ENCODE measurements around the gene TTLL13. TPM values are rescaled to one million over a fixed set of nuclear protein-coding genes. Genes with fewer than 3 reads are reported as not detected.

The TTLL13 gene
- not detected for total RNA-seq

GRCh38 chr15:90249203-90249863 is at the start of gene TTLL13:
TSS of gene TTLL13 (plus strand) at chr15:90249556. CDS start at chr15:90250631, 1,075 bp downstream.
- no peaks in the 10 kb centered on the region for H3K36me3 ChIP-seq
- TF ChIP-seq POLR2A (IDR thresholded peaks at IDR 0.05) (peak; percentile 23 to 31), CTCF (IDR thresholded peaks at IDR 0.05) (peak in 1 of 6 experiments; percentile 6)
- no peaks in the 10 kb centered on the region for H3K27me3 ChIP-seq
- H3K27ac ChIP-seq = peak within 1 kb of the TSS in 3 of 4 donors; percentile 15 to 31 (median 22)
- H3K4me1 ChIP-seq = peaks cover 0 to 10% (median 0%) of the 10 kb centered on the region in 4 donors
- peak within 1 kb of the TSS; percentile 41 to 78 (median 56) for H3K4me3 ChIP-seq
- peak; percentile 87 to 99 (median 97) for DNase-seq
- no peaks in the 10 kb centered on the region for H3K9me3 ChIP-seq

GRCh38 chr15:90200534-90201129 is 48.7 kb upstream of the TTLL13 start:
- DNase-seq = no peak
- Histone ChIP-seq H3K27ac (peak overlapping the region; percentile 84 to 94 (median 88)), H3K4me3 (peak overlapping the region; percentile 68 to 96 (median 86)), H3K4me1 (peaks cover 0 to 31% (median 11%) of the 10 kb centered on the region in 4 donors), H3K9me3 (no peaks in the 10 kb centered on the region), H3K27me3 (no peaks in the 10 kb centered on the region), H3K36me3 (peaks cover 0 to 9% (median 0%) of the 10 kb centered on the region in 3 donors)
- TF ChIP-seq POLR2A (IDR thresholded peaks at IDR 0.05) (no peak), CTCF (IDR thresholded peaks at IDR 0.05) (no peak)

- Histone ChIP-seq H3K4me1 (peaks cover 0 to 35% (median 11%) of the 10 kb centered on the region in 4 donors), H3K27ac (peak within 1 kb of the TSS; percentile 84 to 94 (median 88)), H3K9me3 (no peaks in the 10 kb centered on the region), H3K4me3 (peak within 1 kb of the TSS; percentile 68 to 96 (median 86)), H3K27me3 (no peaks in the 10 kb centered on the region), H3K36me3 (peaks cover 0 to 16% (median 0%) of the 10 kb centered on the region in 3 donors)
- DNase-seq = peak; percentile 85 to 92 (median 90)
- TF ChIP-seq CTCF (IDR thresholded peaks at IDR 0.05) (peak in 1 of 6 experiments; percentile 6), POLR2A (IDR thresholded peaks at IDR 0.05) (peak; percentile 69 to 71)
Observed at GRCh38 chr15:90201130-90201943, 48.0 kb upstream of the TTLL13 start, which contains the start of gene SEMA4B. TSS of gene SEMA4B (plus strand) at chr15:90201330. CDS start at chr15:90201579, 249 bp downstream.

- peaks cover 0 to 35% (median 11%) of the 10 kb centered on the region in 4 donors for H3K4me1 ChIP-seq
- peaks cover 0 to 21% (median 0%) of the 10 kb centered on the region in 3 donors for H3K36me3 ChIP-seq
- no peaks in the 10 kb centered on the region for H3K9me3 ChIP-seq
- peak overlapping the region; percentile 84 to 94 (median 88) for H3K27ac ChIP-seq
- no peaks in the 10 kb centered on the region for H3K27me3 ChIP-seq
- H3K4me3 ChIP-seq = peak overlapping the region; percentile 68 to 96 (median 86)
- TF ChIP-seq CTCF (IDR thresholded peaks at IDR 0.05) (no peak), POLR2A (IDR thresholded peaks at IDR 0.05) (no peak)
- DNase-seq = no peak
Observed at GRCh38 chr15:90201944-90202375, 47.4 kb upstream of the TTLL13 start.

GRCh38 chr15:90202929-90203328 is 46.4 kb upstream of the TTLL13 start:
- H3K4me1 ChIP-seq = peaks cover 0 to 35% (median 13%) of the 10 kb centered on the region in 4 donors
- H3K27ac ChIP-seq = no peak overlapping the region
- H3K4me3 ChIP-seq = peak overlapping the region in 3 of 4 donors; percentile 68 to 96 (median 75)
- H3K27me3 ChIP-seq = no peaks in the 10 kb centered on the region
- no peak for DNase-seq
- peaks cover 0 to 29% (median 0%) of the 10 kb centered on the region in 3 donors for H3K36me3 ChIP-seq
- no peak for TF ChIP-seq POLR2A (IDR thresholded peaks at IDR 0.05)
- no peak for TF ChIP-seq CTCF (IDR thresholded peaks at IDR 0.05)
- H3K9me3 ChIP-seq = no peaks in the 10 kb centered on the region
